KMS-11 (cell line): ENCODE data around the gene TMEM253.

Experiments used
- H2AFZ ChIP-seq: fragments of 200-600 bp; sonication (generic); 2 replicates; pipeline ENCODE4 v1.6.1; 2016; ENCODE audit warnings: antibody characterized with exemption, mixed run types, low read depth
- H3K27ac ChIP-seq: fragments of 200-600 bp; sonication (generic); 2 replicates; pipeline ENCODE4 v1.6.1; 2016; ENCODE audit warnings: mild to moderate bottlenecking, mixed run types
- H3K27me3 ChIP-seq: fragments of 200-600 bp; sonication (generic); 2 replicates; pipeline ENCODE4 v1.6.1; 2017; ENCODE audit warnings: mild to moderate bottlenecking, low read depth, mixed run types, moderate library complexity; ENCODE audit not compliant: insufficient read depth
- H3K36me3 ChIP-seq: fragments of 200-600 bp; sonication (generic); 2 replicates; pipeline ENCODE4 v1.6.1; 2017; ENCODE audit warnings: mild to moderate bottlenecking, mixed run types; ENCODE audit not compliant: insufficient read depth
- H3K4me1 ChIP-seq: fragments of 200-600 bp; sonication (generic); 2 replicates; pipeline ENCODE4 v1.6.1; 2016; ENCODE audit warnings: mild to moderate bottlenecking, low read depth, mixed run types; ENCODE audit not compliant: poor library complexity, severe bottlenecking
- H3K4me2 ChIP-seq: fragments of 200-600 bp; sonication (generic); 2 replicates; pipeline ENCODE4 v1.7.0; 2016; ENCODE audit warnings: mild to moderate bottlenecking, mixed run types
- H3K4me3 ChIP-seq: fragments of 200-600 bp; sonication (generic); IDR thresholded peaks from 2 replicates; pipeline ENCODE4 v1.6.1; 2017; ENCODE audit warnings: low read depth, low read length, mixed read lengths; ENCODE audit not compliant: insufficient read depth
- H3K79me2 ChIP-seq: fragments of 200-600 bp; sonication (generic); 2 replicates; pipeline ENCODE4 v1.6.1; 2016; ENCODE audit warnings: low read depth, mixed run types; ENCODE audit not compliant: insufficient read depth
- H3K9ac ChIP-seq: fragments of 200-600 bp; sonication (generic); 2 replicates; pipeline ENCODE4 v1.6.1; 2016; ENCODE audit warnings: mild to moderate bottlenecking, mixed run types
- H4K20me1 ChIP-seq: fragments of 200-600 bp; sonication (generic); 2 replicates; pipeline ENCODE4 v1.6.1; 2016; ENCODE audit warnings: mild to moderate bottlenecking, mixed run types; ENCODE audit not compliant: insufficient read depth
- CTCF ChIP-seq: fragments of 200-600 bp; sonication (generic); conservative IDR thresholded peaks from 2 replicates; pipeline ENCODE4 v1.6.1; 2017; ENCODE audit warnings: low read depth, mild to moderate bottlenecking, antibody characterized with exemption, low read length, moderate library complexity, mixed read lengths

TMEM253 gene

GRCh38 chr14:21088687-21089086 lies 12.2 kb upstream of the TMEM253 start:
- no peaks in the 10 kb centered on the region for H3K79me2 ChIP-seq
- no peaks in the 10 kb centered on the region for H3K4me1 ChIP-seq
- no peak for TF ChIP-seq CTCF
- no peak overlapping the region for H3K4me3 ChIP-seq
- H2AFZ ChIP-seq = no peak overlapping the region
- no peak overlapping the region for H3K4me2 ChIP-seq
- H3K27me3 ChIP-seq = no peaks in the 10 kb centered on the region
- no peaks in the 10 kb centered on the region for H3K36me3 ChIP-seq
- H3K9ac ChIP-seq = no peak overlapping the region
- no peak overlapping the region for H3K27ac ChIP-seq
- H4K20me1 ChIP-seq = no peaks in the 10 kb centered on the region

- Histone ChIP-seq H3K27ac (no peak overlapping the region), H4K20me1 (no peaks in the 10 kb centered on the region)
Measured at GRCh38 chr14:21089271-21089670, 11.6 kb upstream of the TMEM253 start.

GRCh38 chr14:21089877-21090193 lies 11.0 kb upstream of the TMEM253 start:
- Histone ChIP-seq H2AFZ (no peak overlapping the region), H3K36me3 (no peaks in the 10 kb centered on the region), H3K4me2 (no peak overlapping the region), H3K27me3 (no peaks in the 10 kb centered on the region), H3K27ac (no peak overlapping the region), H3K4me3 (no peak overlapping the region), H3K9ac (no peak overlapping the region), H4K20me1 (no peaks in the 10 kb centered on the region), H3K4me1 (no peaks in the 10 kb centered on the region), H3K79me2 (no peaks in the 10 kb centered on the region)
- TF ChIP-seq CTCF = no peak

More at GRCh38 chr14:21089271-21089670, 11.6 kb upstream of the TMEM253 start:
- H3K4me2 ChIP-seq = no peak overlapping the region
- TF ChIP-seq CTCF = no peak
- no peaks in the 10 kb centered on the region for H3K4me1 ChIP-seq
- H3K9ac ChIP-seq = no peak overlapping the region
- no peaks in the 10 kb centered on the region for H3K36me3 ChIP-seq
- no peak overlapping the region for H3K4me3 ChIP-seq
- H2AFZ ChIP-seq = no peak overlapping the region
- H3K27me3 ChIP-seq = no peaks in the 10 kb centered on the region
- H3K79me2 ChIP-seq = no peaks in the 10 kb centered on the region

- Histone ChIP-seq H3K27ac (no peak overlapping the region), H3K36me3 (no peaks in the 10 kb centered on the region), H3K4me3 (no peak overlapping the region), H2AFZ (no peak overlapping the region), H3K4me2 (no peak overlapping the region), H3K27me3 (no peaks in the 10 kb centered on the region), H4K20me1 (no peaks in the 10 kb centered on the region), H3K4me1 (no peaks in the 10 kb centered on the region), H3K9ac (no peak overlapping the region), H3K79me2 (no peaks in the 10 kb centered on the region)
- peak; percentile 44 for TF ChIP-seq CTCF
Measured at GRCh38 chr14:21090194-21090939, 10.5 kb upstream of the TMEM253 start.
